Activated CD4-positive, alpha-beta T cell treated with anti-CD3 and anti-CD28 coated beads for 36 hours (primary cell): ENCODE measurements around the gene NAP1L4. TPM values are rescaled to one million over a fixed set of nuclear protein-coding genes. Genes with fewer than 3 reads are reported as not detected.
"Not testable (repeated sequence)": the region's sequence is repeated elsewhere in the genome, so short reads cannot be mapped to it uniquely, and the experiment has no call there.

Experiments
- ATAC-seq: fragments of 200-7000 bp; cut with Tn5 transposase; one replicate; pipeline ENCODE4 v1.10.0; 2021; ENCODE audit warnings: mild to moderate bottlenecking, moderate library complexity
- CTCF ChIA-PET: fragments of 350-600 bp; sonication (Branson Sonifier 250); formaldehyde crosslinking; loops from one replicate; lab custom pipeline; 2021; ENCODE audit warnings: antibody characterized with exemption; lab: Charles Lee
- POLR2A ChIA-PET: fragments of 350-600 bp; sonication (Branson Sonifier 250); formaldehyde crosslinking; loops from one replicate; lab custom pipeline; 2021; ENCODE audit warnings: antibody characterized with exemption, inconsistent platforms; lab: Charles Lee
- DNase-seq: peaks from one replicate; pipeline ENCODE4 v3.0.0-alpha.2; 2020
- H3K27ac Mint-ChIP-seq: one replicate; pipeline ENCODE4 v1.8.0; 2021; ENCODE audit warnings: mixed read lengths
- H3K27me3 Mint-ChIP-seq: one replicate; pipeline ENCODE4 v1.8.0; 2021; ENCODE audit warnings: mixed read lengths
- H3K36me3 Mint-ChIP-seq: one replicate; pipeline ENCODE4 v1.8.0; 2021; ENCODE audit warnings: low read depth, mixed read lengths
- H3K4me1 Mint-ChIP-seq: one replicate; pipeline ENCODE4 v1.8.0; 2021; ENCODE audit warnings: mixed read lengths
- H3K4me3 Mint-ChIP-seq: one replicate; pipeline ENCODE4 v1.8.0; 2021; ENCODE audit warnings: mild to moderate bottlenecking, moderate library complexity, mixed read lengths
- H3K9me3 Mint-ChIP-seq: one replicate; pipeline ENCODE4 v1.8.0; 2021; ENCODE audit warnings: low read depth, mixed read lengths
- intact Hi-C, 2 experiments: fragments of 100-400 bp; cut with DNase I in 1 of 2; cut with micrococcal nuclease in 1 of 2; formaldehyde crosslinking; loops; one replicate each; pipeline versions ENCODE4 v1.14.2 to v1.15.1; 2022 to 2024; cut with DNase I, micrococcal nuclease
- total RNA-seq, 2 experiments: library from RNA; stranded (reverse); gene quantifications; one replicate each; pipeline ENCODE4 v1.2.3, GENCODE V29; 2021

The NAP1L4 gene
- total RNA-seq, 2 experiments from 2014 or later, result 241 to 246 TPM

DNA sequence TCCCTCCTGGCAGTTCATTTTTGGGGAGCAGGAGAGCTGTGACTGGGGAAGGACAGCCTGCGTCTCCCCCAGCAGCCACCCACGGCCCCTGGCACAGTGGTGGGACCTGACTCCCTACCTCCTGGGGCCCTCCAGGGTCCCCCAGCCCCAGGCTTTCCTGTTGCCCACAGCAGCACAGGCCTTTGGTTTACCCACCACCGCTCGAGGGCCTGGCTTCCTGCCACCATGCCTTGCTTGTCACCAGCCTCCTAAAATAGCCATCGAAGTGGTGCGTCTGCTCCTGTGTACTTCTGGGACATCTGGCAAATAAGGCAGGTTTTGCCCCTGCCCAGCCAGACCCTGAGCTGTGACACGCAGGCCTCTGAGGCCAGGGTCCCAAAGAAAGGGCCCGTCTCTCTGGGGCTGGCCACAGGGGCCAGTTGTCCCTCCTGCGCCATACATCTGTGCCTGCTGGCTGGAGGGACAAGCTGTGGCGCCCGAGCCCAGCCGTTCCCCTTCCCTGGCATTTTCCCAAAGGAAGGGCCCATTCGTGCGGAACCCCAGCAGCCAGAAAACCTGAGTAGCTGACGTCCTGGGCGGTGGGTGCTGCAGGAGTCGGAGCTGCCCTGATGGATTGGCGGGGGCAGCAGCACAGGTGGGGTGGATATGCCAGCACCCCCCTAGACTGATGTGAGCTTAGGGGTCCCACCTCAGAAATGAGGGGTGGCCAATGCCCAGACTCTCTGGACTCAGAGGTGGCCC is 77.5 kb downstream of the NAP1L4 start:
- H3K4me1 Mint-ChIP-seq, result peaks cover 5% of the 10 kb centered on the region
- H3K4me3 Mint-ChIP-seq, result no peak overlapping the region
- ATAC-seq (no peak), DNase-seq (no peak)
- ChIA-PET CTCF (interaction anchor here (1.0 kb wide), 2 partner anchors 10 to 12 kb away, joined by 3 to 4 read pairs; no protein-coding TSS in a partner anchor), POLR2A (no interaction called here)
- no peaks in the 10 kb centered on the region for H3K9me3 Mint-ChIP-seq
- intact Hi-C loops, result no loop called here
- H3K36me3 Mint-ChIP-seq, result no peaks in the 10 kb centered on the region
- no peaks in the 10 kb centered on the region for H3K27me3 Mint-ChIP-seq
- H3K27ac Mint-ChIP-seq, result no peak overlapping the region

DNA sequence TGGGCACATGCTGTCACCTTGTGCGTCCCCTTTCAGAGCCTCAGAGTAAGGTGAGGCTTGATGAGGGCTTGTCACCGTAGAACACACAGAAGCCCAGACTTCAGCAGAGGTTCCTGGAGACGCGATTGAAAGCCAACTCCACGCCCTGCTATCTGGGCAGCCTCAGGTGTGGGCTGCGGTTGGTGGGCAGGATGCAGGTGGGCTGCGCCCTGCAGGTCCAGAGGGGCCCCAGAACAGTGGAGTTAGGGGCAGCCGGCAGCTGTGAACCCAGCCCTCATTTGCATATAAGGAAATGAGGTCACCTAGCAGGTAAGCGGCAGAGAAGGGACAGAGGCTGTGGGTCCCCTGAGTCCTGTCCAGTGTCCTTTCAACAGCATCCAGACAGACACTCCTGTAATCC is 78.4 kb downstream of the NAP1L4 start:
- Mint-ChIP-seq H3K27me3 (no peaks in the 10 kb centered on the region), H3K9me3 (no peaks in the 10 kb centered on the region), H3K4me1 (peaks cover 5% of the 10 kb centered on the region), H3K4me3 (no peak overlapping the region), H3K27ac (no peak overlapping the region), H3K36me3 (no peaks in the 10 kb centered on the region)
- ATAC-seq (no peak), DNase-seq (no peak)
- intact Hi-C loops, result no loop called here
- ChIA-PET CTCF (interaction anchor here (0.7 to 1.0 kb wide), 2 partner anchors 11 to 18 kb away, joined by 3 read pairs; no protein-coding TSS in a partner anchor), POLR2A (no interaction called here)

DNA sequence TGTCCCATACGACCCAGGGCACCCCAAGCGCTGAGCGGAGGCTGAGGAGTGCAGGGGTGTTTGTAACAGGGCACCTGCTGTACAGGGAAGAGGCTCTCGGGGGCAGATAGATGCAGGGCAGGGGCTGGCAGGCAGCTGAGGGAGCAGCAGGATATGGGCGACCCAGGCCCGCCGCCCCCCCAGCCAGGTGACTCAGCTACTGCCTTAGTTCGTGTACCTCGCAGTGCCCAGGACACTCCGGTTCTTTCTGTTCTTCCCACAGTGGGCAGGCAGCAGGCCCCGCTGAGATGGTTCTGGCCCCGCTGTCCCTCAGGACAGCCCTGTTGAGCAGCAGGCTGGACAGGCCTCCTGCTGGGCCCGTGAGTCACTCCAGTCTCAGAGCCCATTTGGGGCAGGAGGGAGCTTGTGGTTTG is 79.1 kb downstream of the NAP1L4 start:
- H3K9me3 Mint-ChIP-seq, result no peaks in the 10 kb centered on the region
- no peaks in the 10 kb centered on the region for H3K27me3 Mint-ChIP-seq
- DNase-seq, result no peak
- H3K36me3 Mint-ChIP-seq, result no peaks in the 10 kb centered on the region
- intact Hi-C loops, result no loop called here
- peaks cover 5% of the 10 kb centered on the region for H3K4me1 Mint-ChIP-seq
- CTCF ChIA-PET, result no interaction called here
- no peak for ATAC-seq
- no peak overlapping the region for H3K4me3 Mint-ChIP-seq
- POLR2A ChIA-PET, result no interaction called here
- no peak overlapping the region for H3K27ac Mint-ChIP-seq

DNA sequence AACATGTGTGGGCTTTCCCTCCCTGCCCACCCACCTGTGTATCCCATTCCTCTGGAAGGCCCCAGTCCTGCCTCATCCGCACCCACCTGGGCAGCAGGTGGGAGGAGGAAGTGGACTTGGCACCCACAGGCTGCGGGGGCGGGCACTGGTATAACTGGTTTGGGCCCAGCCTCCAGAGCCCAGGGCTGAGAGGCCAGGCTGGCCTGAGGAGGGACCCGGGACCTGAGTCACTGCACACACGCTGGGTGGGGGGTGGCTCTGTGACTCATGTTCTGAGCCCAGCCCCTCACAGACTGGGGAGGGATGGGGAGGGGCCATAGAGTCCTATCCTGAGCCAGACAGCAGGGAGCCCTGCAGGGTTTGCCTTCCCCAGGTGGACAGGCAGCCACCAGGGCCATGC is 79.6 kb downstream of the NAP1L4 start:
- Mint-ChIP-seq H3K27me3 (no peaks in the 10 kb centered on the region), H3K4me3 (no peak overlapping the region), H3K27ac (no peak overlapping the region), H3K9me3 (no peaks in the 10 kb centered on the region), H3K4me1 (peaks cover 5% of the 10 kb centered on the region), H3K36me3 (no peaks in the 10 kb centered on the region)
- ChIA-PET CTCF (no interaction called here), POLR2A (no interaction called here)
- intact Hi-C loops, result no loop called here
- ATAC-seq (peak; percentile 59), DNase-seq (no peak)

DNA sequence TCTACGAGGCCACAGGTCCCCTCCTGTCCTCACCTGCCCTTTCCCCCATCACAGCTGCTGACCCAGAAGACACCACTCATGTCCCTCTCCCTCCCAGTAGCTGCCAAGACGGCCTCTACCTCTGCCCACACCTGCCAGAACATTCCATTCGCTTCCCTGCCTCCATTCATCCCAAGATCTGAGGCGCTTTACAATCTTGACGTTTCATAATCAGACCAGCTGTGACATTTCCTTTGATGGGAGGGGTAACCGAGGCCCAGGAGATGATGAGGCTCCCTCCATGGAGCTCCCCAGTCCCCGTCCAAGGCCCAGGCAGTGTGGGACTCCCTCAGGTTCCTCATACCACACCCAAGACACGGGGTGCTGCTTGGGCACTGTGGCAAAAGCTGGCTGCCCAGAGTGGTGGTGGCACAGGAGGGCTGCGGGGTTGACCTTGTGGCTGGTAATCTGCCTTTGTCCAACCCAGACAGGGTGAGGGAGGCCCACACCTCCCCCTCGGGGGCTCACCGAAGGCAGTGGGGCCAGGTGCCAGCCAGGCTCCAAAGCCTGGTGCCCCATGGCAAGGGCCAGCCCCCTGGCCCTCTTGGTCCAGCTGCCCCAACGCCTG is 80.2 kb downstream of the NAP1L4 start:
- no peaks in the 10 kb centered on the region for H3K9me3 Mint-ChIP-seq
- POLR2A ChIA-PET, result interaction anchor here (0.7 kb wide), 1 partner anchor 136 kb away, joined by 3 read pairs; no protein-coding TSS in a partner anchor
- CTCF ChIA-PET, result no interaction called here

DNA sequence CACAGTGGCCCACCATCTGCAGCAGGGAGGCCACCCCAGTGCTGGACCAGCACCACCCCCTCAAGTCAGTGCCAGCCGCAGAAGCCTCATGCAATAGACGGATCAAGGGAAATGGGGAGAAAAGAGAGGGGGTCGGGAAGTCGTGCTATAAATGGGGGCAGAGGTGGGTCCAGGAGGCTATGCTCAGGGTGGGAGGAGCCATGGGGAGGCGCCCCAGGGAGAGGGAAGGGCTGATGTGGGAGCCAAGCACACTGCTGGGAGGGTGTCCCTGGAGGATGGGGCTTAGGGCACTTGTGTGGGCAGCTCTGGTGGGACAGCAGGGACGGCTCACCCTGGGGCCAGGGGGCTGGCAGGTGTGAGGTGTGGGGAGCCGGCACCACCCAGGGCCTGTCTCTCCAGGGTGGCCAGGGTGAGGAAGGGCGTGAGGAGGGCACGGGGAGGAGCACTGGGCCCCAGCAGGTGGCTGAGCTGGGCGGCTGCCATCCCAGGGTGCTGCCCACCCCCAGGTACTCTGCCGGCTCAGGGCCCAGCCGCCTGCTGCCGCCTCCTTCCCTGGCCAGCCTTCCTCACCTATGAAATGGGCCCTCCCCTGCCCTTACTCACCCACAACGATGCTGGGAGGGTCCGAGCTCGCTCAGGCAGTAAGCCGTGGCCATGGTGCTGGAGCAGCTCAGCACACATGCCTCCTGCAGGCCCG is 80.9 kb downstream of the NAP1L4 start:
- no peak for ATAC-seq
- H3K27me3 Mint-ChIP-seq, result no peaks in the 10 kb centered on the region
- no peak for DNase-seq
- intact Hi-C loops, result no loop called here
- no peak overlapping the region for H3K27ac Mint-ChIP-seq
- ChIA-PET CTCF (no interaction called here), POLR2A (interaction anchor here (0.7 kb wide), 1 partner anchor 136 kb away, joined by 3 read pairs; no protein-coding TSS in a partner anchor)
- H3K9me3 Mint-ChIP-seq, result no peaks in the 10 kb centered on the region
- H3K36me3 Mint-ChIP-seq, result peaks cover under 1% of the 10 kb centered on the region
- no peak overlapping the region for H3K4me3 Mint-ChIP-seq
- H3K4me1 Mint-ChIP-seq, result peaks cover 5% of the 10 kb centered on the region

More for the DNA sequence above, 80.2 kb downstream of the NAP1L4 start:
- no peak for DNase-seq
- Mint-ChIP-seq H3K27ac (no peak overlapping the region), H3K4me3 (no peak overlapping the region), H3K4me1 (peaks cover 5% of the 10 kb centered on the region), H3K36me3 (no peaks in the 10 kb centered on the region), H3K27me3 (no peaks in the 10 kb centered on the region)
- intact Hi-C loops, result no loop called here
- no peak for ATAC-seq

DNA sequence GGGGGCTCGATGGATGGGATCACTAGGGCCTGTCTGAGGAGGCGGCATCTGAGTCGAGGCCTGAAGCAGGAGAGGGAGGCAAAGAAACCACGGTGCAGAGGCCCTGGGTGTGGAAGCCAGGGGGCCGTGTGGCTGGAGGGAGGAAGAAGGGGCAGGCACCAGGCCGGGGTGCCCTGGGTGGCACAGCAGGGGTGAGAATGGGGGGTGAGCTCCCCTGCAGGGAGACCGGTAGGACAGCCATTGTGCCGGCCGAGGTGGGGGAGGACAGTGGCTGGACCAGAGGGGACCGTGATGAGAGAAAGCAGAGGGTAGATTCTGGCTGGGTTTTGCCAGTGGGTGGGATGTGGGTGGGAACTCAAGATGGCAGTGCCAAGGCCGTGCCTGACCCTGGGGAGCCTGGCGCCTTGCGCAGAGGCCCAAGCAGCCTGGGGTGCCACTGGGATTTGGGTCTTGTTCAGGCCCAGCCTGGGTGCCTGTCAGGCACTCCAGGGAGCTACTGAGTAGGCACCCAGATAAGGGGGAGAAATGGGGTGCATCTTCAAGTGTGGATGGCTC is 81.7 kb downstream of the NAP1L4 start:
- Mint-ChIP-seq H3K27me3 (no peaks in the 10 kb centered on the region), H3K4me3 (no peak overlapping the region), H3K4me1 (peaks cover 5% of the 10 kb centered on the region), H3K9me3 (no peaks in the 10 kb centered on the region), H3K36me3 (peaks cover 8% of the 10 kb centered on the region), H3K27ac (no peak overlapping the region)
- intact Hi-C loops, result no loop called here
- ATAC-seq (no peak), DNase-seq (no peak)
- CTCF ChIA-PET, result no interaction called here
- POLR2A ChIA-PET, result no interaction called here

DNA sequence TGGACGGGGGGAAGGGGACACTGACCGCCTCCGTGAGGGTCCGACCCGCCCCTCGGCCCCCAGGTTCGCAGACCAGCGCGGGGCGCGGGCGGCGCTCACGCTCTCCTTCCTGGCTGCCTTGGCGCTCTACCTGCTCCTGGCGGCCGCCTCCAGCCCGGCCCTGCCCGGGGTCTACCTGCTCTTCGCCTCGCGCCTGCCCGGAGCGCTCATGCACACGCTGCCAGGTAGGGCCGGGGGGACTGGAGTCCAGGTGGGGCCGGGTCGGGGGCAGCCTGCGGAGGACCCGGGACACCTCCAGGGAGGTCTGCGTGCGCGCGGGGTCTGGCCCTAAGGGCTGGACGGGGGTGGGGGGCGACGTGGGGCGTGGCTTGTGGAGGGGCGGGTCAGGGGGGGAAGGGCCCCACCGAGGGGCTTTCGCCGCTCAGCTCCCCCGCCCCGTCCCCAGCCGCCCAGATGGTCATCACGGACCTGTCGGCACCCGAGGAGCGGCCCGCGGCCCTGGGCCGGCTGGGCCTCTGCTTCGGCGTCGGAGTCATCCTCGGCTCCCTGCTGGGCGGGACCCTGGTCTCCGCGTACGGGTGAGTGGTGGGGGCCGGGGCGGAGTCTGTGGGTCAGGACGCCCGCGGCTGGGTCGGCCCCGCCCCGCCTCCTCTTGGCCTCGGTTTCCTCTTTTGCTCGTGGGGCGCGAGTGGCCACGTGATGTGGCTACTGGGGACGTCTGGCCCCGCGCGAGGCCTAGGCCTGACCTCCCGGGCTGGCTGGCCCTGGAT is 82.8 kb downstream of the NAP1L4 start:
- ChIA-PET POLR2A (no interaction called here), CTCF (interaction anchor here (0.7 kb wide), 1 partner anchor 10 kb away, joined by 3 read pairs; no protein-coding TSS in a partner anchor)
- H3K27ac Mint-ChIP-seq, result no peak overlapping the region
- no peaks in the 10 kb centered on the region for H3K27me3 Mint-ChIP-seq
- intact Hi-C loops, result no loop called here
- no peak for ATAC-seq
- no peaks in the 10 kb centered on the region for H3K9me3 Mint-ChIP-seq
- H3K4me3 Mint-ChIP-seq, result no peak overlapping the region
- H3K4me1 Mint-ChIP-seq, result peaks cover 5% of the 10 kb centered on the region
- peaks cover 12% of the 10 kb centered on the region for H3K36me3 Mint-ChIP-seq
- DNase-seq, result no peak

DNA sequence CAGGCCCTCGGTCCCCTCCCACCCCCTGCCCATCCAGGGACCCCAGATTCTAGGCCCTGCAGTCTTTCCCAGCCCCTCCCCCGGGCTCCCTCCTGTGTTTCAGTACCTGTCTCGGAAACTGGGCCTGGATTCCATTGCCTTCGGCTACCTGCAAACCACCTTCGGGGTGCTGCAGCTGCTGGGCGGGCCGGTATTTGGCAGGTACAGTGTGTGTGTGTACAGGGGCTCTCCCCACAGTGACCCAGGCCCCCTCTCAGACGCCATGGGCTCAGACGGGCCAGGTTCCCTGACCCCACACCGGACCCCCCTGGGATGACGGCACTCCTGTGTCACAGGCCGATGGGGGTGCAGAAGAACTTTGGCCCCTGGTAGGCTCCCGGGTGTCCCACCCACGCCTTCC is 84.0 kb downstream of the NAP1L4 start:
- ChIA-PET POLR2A (no interaction called here), CTCF (no interaction called here)
- Mint-ChIP-seq H3K36me3 (peaks cover 12% of the 10 kb centered on the region), H3K27me3 (no peaks in the 10 kb centered on the region), H3K4me3 (no peak overlapping the region), H3K4me1 (peaks cover 8% of the 10 kb centered on the region), H3K27ac (no peak overlapping the region), H3K9me3 (no peaks in the 10 kb centered on the region)
- DNase-seq (no peak), ATAC-seq (no peak)
- intact Hi-C loops, result no loop called here

DNA sequence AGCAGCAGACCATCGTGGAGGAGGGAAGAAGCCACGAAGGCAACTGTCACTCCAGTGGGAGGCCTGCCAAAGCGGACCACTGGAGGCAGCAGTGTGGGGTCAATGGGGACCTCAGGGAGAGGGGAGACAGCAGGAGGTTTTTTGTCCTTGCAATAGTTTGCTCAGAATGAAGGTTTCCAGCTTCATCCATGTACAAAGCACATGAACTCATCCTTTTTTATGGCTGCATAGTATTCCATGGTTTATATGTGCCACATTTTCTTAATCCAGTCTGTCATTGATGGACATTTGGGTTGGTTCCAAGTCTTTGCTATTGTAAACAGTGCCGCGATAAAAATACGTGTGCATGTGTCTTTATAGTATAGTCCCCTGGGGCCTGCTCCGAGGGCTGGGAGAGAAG is 86.8 kb downstream of the NAP1L4 start:
- H3K9me3 Mint-ChIP-seq, H3K27ac Mint-ChIP-seq, ATAC-seq, H3K27me3 Mint-ChIP-seq, POLR2A ChIA-PET, intact Hi-C loops, H3K4me3 Mint-ChIP-seq, DNase-seq: not testable (repeated sequence)
- H3K4me1 Mint-ChIP-seq, result peaks cover 11% of the 10 kb centered on the region
- CTCF ChIA-PET, result interaction anchor here (2.3 kb wide), 1 partner anchor 372 kb away, joined by 9 read pairs; no protein-coding TSS in a partner anchor
- peaks cover 12% of the 10 kb centered on the region for H3K36me3 Mint-ChIP-seq
